Prostate gland (tissue), 2 donors: ENCODE measurements around the gene CALM3.

ENCODE experiments used
- POLR2A ChIP-seq: fragments of 450-650 bp; IDR thresholded peaks from one replicate; pipeline ENCODE4 v1.6.1; 2016; ENCODE audit warnings: antibody characterized with exemption, mild to moderate bottlenecking
- POLR2AphosphoS5 ChIP-seq: sonication (generic); formaldehyde crosslinking; IDR thresholded peaks from one replicate; pipeline ENCODE4 v1.6.1; 2017; ENCODE audit warnings: antibody characterized with exemption
- TF ChIP-seq, protein P1 (sequence below), 4 experiments: fragments of 200-600 bp in 2 of 4; fragments of 450-650 bp in 2 of 4; sonication (generic) in 2 of 4; IDR thresholded peaks; 1 replicate in 3 of 4; 2 replicates in 1 of 4; pipeline ENCODE4 v1.5.1; 2016 to 2019; ENCODE audit warnings: antibody characterized with exemption in 4 of 4, mild to moderate bottlenecking in 2 of 4, moderate library complexity in 2 of 4

- TF ChIP-seq POLR2AphosphoS5 (no peak), POLR2A (no peak)
- TF ChIP-seq, protein P1, sequence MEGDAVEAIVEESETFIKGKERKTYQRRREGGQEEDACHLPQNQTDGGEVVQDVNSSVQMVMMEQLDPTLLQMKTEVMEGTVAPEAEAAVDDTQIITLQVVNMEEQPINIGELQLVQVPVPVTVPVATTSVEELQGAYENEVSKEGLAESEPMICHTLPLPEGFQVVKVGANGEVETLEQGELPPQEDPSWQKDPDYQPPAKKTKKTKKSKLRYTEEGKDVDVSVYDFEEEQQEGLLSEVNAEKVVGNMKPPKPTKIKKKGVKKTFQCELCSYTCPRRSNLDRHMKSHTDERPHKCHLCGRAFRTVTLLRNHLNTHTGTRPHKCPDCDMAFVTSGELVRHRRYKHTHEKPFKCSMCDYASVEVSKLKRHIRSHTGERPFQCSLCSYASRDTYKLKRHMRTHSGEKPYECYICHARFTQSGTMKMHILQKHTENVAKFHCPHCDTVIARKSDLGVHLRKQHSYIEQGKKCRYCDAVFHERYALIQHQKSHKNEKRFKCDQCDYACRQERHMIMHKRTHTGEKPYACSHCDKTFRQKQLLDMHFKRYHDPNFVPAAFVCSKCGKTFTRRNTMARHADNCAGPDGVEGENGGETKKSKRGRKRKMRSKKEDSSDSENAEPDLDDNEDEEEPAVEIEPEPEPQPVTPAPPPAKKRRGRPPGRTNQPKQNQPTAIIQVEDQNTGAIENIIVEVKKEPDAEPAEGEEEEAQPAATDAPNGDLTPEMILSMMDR (IDR thresholded peaks at IDR 0.05), result no peak
Observed at GRCh38 chr19:46640656-46641055, 39.5 kb downstream of the CALM3 start.
